Measurements from ENCODE around the gene GRIK3. TPM values are rescaled to one million over a fixed set of nuclear protein-coding genes. Genes with fewer than 3 reads are reported as not detected.

Gene GRIK3
- total and polyA plus RNA-seq, 2 of the 8 experiments (the other 6 are each of a cell fraction or from before 2014, with no cell fraction given) = 2.1 to 3.4 TPM

- no peak for TF ChIP-seq CHD7 (IDR thresholded peaks at IDR 0.05; ENCODE audit: insufficient replicate concordance, low read length)
Observed at GRCh38 chr1:37069406-37069805, 35.1 kb upstream of the GRIK3 start (continued).
